GM19463 (cell line): ENCODE measurements around the gene KIAA1328.

ENCODE experiments used
- ATAC-seq: cut with Tn5 transposase; IDR thresholded peaks from one replicate; pipeline ENCODE4 v1.9.1; 2021; ENCODE audit warnings: mild to moderate bottlenecking, moderate library complexity; ENCODE audit not compliant: unreplicated experiment

The KIAA1328 gene

GRCh38 chr18:37249171-37249886 is 420.4 kb downstream of the KIAA1328 start:
- no peak for ATAC-seq

DNA sequence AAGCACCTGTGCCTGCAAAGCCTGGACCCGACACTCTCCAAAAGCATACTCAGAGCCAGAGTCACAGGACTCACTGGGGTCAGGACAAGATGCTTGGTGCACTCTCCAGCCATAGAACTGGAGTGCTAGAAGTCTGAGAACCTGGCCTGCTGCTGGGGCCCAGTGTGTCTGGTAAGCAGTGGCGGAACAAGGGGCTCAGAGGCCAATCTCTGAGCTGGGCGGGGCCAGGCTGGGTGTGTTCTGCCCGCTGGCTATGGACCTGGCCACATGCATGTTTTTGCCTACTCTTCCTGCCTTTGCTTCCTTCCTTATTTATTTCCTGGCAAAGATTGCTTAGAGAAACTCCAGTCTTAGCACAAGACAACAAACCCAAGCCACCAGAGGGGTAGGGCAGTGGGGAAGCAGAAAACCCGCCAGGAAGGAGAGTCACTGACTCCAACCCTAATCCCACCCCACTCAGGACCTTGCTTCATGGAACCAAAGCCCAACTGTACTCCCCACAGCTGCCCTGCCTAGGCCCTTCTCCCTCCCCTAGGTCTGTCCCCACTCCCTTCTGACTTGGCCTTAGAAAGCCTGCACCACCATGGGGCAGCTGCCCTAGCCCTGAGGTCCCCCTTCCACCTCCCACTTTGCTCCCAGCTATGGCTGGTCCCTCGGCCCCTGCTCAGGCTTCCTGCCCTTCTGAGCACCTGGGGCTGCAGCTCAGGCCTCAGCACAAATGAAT is 421.1 kb downstream of the KIAA1328 start:
- no peak for ATAC-seq

DNA sequence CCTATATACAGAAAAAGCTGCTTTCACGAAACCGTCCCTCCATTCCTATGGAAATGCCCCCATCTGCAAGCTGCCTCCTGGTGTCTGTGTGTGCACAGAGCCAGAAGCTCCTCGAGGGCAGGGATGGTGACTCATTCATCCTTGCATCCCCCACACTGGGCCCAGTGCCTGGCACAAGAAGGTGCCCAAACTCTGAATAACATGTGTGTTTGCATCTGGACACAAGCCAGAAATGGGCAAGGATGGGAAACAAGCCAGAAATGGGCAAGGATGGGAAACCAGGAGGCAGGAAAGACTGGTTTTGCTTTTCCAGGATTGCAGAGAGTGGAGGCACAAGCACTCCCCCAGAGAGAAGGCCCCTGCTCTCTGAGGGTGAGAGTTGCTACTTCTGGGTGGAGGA is 422.8 kb downstream of the KIAA1328 start:
- no peak for ATAC-seq

- no peak for ATAC-seq
These were observed 423.4 kb downstream of the KIAA1328 start for GRCh38 chr18:37252342-37252741.

DNA sequence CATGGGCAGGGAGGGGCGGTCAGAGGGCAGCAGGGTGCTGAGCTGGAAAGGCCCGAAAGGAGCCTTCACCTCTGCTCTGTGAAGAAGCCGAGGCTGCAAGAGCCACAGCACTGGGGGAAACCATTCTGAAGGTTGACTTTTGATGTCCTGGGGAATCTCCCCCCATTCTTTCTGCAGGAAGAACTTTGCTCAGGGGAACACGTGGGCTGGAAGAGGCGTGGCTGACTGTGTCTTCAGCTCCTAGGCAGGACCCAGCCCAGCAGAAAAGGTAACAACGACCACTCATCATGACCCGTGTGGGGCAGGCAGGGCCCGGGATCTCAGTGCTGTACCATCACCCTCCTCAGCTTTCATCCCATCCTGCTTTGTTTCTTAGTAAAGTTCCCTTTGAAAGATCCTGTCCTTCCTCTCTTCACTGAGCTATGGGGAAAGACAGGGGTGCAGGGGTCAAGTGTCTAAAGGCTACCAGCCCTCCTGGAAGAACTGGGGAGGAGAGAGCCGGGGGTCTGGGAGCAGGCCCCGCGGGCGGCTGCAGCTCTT is 424.0 kb downstream of the KIAA1328 start:
- no peak for ATAC-seq

DNA sequence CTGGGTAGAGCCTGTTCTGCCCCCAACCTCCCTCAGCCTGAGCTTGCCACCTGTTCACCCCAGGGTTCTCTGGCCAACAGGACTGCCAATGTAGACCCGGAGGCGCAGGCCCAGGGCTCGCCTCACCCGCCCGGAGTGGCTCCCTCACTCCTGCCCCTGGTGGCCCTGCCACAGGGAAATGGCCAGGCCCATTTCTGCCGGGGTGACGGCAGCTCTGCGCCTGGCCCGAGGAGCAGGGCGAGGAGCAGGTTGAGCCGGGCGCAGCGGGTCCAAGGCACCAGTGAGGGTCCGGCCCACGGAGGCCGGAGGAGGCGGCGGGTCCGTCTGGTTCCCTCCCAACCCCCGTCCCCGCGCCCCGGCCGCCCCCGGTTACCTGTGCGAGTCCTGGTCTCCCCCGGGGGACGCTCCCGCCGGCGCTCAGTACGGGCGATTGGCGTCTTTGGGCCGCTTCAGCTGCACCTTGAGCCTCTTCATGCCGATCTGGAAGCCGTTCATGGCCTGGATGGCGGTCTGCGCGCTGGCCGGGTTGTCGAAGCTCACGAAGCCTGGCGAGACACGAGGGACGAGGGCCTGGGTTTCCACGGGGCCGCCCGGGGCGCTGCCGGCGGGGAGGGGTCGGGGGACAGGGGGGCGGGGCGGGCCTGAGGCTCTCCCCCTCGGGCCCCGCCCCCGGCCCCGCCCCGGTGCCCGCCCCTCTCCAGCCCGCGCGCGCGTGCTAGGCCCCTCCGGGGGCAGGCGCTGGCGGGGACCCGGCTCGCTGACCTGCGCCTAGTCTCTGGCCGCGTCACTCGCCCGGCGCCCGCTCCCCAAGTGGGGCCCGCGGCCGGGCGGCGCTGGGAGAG is 424.7 kb downstream of the KIAA1328 start:
- ATAC-seq = peak; percentile 60

GRCh38 chr18:37254236-37254754 is 425.4 kb downstream of the KIAA1328 start:
- ATAC-seq = peak; percentile 19

DNA sequence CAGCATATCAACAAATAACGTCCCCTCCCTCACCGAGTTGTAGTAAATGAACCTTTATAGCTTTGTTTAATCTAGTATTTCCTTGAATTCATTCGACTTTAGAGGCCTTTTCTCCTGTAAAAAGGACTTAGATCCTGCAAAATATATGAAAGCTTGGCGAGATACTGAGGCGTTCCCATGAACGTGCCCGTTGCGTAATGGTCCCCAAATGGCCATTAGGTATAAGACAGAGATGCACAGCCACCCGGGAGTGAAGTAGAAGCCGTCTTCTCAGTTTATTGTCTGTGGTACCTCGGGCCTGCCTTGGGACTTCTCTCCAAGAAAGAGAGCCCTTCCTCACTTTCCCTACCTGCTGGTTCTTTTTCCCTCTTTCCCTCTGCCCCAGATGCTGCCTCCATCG is 426.0 kb downstream of the KIAA1328 start:
- no peak for ATAC-seq

DNA sequence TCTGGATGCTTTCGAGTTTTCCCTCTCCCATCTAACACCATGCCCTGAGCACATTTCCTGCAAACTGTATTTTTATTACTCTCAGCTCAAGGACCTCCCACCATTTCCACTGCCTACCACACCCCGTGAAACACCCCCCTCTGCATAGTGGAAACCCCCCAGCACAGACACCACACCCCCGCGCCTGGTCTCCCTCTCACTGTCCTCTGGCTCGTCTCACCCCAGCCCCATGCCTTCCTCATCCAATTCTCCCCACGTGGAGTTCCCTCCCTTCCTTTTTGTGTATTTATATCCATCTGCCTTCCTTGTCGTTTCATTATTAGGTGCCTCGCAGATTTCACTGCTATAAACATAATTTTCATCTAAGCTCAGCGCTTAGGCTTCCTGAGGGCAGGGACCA is 429.2 kb downstream of the KIAA1328 start:
- no peak for ATAC-seq

GRCh38 chr18:37258819-37259218 is 429.9 kb downstream of the KIAA1328 start:
- ATAC-seq = no peak

DNA sequence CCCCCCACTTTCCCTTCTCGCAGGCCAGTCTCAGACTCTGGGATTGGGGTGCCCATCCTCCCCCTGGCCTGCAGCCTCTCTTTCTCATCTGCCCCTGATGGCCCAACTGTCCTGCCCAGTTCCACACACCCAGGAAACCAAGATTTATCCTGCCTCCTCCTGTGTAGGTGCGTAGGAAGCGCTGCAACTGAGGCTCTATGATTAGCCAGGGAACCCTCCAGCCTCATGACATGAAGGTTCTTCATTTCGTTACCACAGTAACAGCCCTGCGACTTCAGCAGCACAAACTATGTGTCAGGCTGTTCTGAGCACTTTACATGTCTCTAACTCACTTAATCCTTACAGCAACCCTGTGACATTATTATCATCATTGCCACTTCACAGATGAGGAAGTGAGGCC is 430.8 kb downstream of the KIAA1328 start:
- no peak for ATAC-seq

GRCh38 chr18:37260367-37261093 is 431.6 kb downstream of the KIAA1328 start:
- no peak for ATAC-seq

- ATAC-seq = no peak
These were observed 432.4 kb downstream of the KIAA1328 start for GRCh38 chr18:37261246-37261840.

DNA sequence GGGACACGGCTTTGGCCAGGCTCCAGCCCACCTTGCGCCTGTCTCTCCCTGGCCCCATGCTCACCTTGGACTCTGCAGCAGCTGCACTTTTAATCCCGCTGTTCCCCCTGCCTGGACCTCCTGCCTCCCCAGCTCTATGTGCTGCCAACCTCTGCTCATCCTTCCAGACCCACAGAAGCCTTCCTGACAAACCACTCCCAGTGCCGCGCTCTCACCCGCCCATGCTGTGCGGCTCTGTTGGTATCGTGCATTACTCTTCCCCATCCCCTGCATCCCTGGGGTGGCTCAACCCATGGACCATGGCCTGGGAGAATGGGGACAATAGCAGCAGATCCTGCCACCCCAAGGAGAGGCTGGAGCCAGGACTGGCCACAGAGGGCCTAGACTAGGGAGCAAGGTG is 433.1 kb downstream of the KIAA1328 start:
- no peak for ATAC-seq

- no peak for ATAC-seq
These were observed 436.0 kb downstream of the KIAA1328 start for GRCh38 chr18:37264956-37265355.

DNA sequence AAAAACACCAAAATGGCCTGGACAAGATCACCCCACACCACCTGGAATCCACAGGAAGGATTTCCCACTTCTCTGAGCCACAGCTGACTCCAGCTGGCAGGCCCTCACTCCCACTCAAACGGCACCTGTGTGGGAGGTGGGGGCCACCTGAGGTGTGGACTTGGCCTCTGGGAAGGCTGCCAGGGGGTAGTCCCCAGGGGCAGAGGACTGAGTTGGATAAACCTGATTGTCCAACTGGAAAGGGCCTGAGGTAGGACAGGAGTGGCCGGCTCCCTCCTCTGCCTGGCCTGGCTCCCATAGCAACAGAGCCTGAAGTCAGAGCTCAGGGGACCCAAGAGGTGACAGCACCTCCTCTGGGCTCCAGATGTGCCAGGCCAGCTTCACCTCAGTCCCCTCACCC is 436.5 kb downstream of the KIAA1328 start:
- no peak for ATAC-seq

DNA sequence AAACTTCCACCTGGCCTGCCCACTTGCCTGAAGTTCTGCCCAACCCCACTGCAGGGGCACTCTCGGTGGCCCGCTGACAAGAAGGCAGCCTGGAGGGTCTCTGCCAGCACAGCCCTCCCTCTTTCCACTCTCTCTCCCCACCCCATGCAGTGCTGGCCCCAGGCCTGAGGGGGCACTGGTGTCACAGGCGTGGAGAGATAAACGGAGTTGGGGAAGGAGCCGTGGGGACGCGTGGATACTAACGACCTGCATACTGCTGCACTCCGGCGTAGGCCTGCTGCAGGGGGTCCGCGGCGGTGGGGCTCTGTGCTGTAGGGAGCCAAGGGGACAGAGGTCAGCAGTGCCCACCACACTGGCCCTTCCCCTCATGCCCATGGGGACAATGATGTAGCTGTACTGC is 437.4 kb downstream of the KIAA1328 start:
- ATAC-seq = no peak

GRCh38 chr18:37270038-37270665 is 441.2 kb downstream of the KIAA1328 start:
- ATAC-seq = no peak

- no peak for ATAC-seq
These were observed 441.7 kb downstream of the KIAA1328 start for GRCh38 chr18:37270666-37271052.

DNA sequence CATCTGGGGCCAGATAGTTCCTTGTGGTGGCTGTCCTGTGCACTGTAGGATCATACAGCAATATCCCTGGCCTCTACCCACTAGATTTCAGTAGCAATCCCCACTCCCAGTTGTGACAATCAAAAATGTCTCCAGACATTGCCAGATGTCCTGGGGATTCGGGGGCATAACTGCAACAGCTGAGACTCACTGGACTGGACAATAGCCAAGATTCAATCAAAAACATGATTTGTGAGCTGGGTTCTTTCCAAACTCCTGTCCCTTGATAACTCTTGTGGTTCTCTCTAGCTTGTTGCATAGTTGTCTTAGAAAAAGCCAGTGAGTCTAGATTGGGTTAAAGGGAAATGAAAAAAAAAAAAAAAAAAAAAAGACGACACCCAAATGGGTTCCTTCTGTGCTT is 443.3 kb downstream of the KIAA1328 start:
- no peak for ATAC-seq
